ENCODE results near the gene NSMF.

NSMF gene

DNA sequence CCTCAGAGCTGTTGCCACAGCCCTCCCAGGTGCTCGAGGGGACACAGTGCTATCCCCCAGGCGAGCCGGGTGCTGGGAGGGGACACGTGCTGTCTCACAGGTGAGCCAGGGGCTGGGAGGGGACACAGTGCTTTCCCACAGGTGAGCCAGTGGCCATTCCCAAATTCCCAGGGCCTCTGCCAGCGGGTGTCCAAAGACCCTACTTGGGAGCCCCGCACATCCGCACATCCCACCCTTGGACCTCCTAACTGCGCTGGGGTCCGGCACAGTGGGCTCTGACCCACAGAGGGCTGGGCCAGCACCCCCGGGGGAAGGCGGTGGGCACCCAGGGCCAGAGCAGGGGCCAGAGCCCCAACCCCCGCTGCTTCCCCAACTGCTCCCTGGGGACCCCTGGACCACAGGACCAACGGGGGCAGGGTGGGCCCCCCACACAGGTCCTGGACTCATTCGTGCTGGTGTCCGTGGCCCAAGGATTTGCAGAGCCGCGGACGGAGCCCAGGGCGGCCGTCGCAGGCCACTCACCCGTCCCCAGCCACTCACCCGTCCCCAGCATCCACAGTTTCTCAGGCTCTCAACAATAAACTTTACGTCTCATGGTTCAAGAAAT, 54.1 kb downstream of the NSMF start:
- Mint-ChIP-seq H3K36me3 (ENCODE audit: low read depth) (peaks cover 11% of the 10 kb centered on the region), H3K4me1 (ENCODE audit: low read depth) (peaks cover 16% of the 10 kb centered on the region), H3K4me3 (no peak overlapping the region), H3K9me3 (no peaks in the 10 kb centered on the region), H3K27me3 (no peaks in the 10 kb centered on the region), H3K27ac (no peak overlapping the region)

DNA sequence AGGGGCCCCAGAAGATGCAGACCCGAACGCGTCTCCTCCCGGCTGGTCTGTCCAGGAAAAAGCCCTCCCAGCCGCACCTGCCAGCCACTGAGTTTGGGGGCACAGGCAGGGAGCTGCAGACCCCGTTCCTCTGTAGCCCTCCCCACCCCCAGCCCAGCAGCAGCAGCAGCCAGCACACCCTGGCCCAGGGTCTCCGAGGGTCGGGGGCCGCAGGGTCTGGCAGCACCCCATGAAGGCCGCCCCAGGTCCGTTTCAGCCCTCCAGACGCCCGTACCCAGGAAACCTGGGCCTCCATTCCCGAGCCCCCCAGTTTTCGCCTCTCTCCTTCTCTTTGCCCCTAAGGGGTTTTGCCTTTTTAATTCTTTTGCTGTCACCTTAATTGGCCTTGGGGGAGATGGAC, 55.9 kb downstream of the NSMF start:
- no peaks in the 10 kb centered on the region for H3K9me3 Mint-ChIP-seq
- H3K4me3 Mint-ChIP-seq, result no peak overlapping the region
- H3K36me3 Mint-ChIP-seq (ENCODE audit: low read depth), result peaks cover 16% of the 10 kb centered on the region
- H3K4me1 Mint-ChIP-seq (ENCODE audit: low read depth), result peaks cover 22% of the 10 kb centered on the region
- no peaks in the 10 kb centered on the region for H3K27me3 Mint-ChIP-seq
- no peak overlapping the region for H3K27ac Mint-ChIP-seq

DNA sequence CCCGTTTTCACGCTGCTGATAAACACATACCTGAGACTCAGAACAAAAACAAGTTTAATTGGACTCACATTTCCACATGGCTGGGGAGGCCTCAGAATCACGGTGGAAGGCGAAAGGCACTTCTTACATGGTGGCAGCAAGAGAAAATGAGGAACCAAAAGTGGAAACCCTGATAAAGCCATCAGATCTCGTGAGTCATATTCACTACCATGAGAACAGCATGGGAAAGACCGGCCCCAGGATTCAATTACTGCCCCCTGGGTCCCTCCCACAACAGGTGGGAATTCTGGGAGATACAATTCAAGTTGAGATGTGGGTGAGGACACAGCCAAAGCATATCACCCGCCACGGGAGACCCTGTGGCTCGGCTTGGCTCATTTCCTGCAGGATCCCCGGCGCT, 56.4 kb downstream of the NSMF start:
- Mint-ChIP-seq H3K27ac (no peak overlapping the region), H3K4me3 (no peak overlapping the region), H3K4me1 (ENCODE audit: low read depth) (peaks cover 27% of the 10 kb centered on the region), H3K36me3 (ENCODE audit: low read depth) (peaks cover 16% of the 10 kb centered on the region), H3K27me3 (no peaks in the 10 kb centered on the region), H3K9me3 (no peaks in the 10 kb centered on the region)

DNA sequence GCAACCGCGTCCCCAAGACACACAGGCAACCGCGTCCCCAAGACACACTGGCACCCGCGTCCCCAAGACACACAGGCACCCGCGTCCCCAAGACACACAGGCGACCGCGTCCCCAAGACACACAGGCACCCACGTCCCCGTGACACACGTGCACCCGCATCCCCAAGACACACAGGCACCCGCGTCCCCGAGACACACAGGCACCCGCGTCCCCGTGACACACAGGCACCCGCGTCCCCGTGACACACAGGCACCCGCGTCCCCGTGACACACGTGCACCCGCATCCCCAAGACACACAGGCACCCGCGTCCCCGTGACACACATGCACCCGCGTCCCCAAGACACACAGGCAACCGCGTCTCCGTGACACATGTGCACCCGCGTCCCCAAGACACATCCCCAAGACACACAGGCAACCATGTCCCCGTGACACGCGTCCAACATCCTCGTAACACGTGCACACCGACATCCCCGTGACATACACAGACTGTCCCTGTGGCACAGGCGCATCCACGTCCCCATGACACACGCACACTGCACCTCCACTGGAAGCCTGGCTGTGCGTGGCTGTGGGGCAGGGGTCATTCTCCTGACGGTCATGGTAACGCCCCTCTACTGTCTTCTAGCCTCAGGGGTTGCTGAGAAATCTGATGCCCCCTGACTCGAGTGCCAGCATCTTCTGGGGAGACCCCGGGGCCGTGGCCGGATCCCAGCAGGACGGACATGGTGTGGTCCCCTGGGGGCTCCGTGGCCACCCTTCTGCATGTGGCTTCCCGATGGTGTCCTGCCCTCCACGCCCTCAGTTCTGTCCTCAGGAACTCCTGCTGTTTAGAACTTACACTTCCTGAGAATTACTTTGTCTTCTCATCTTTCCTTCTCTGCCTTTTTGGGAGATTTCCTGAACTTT, 60.3 kb downstream of the NSMF start:
- H3K4me1 Mint-ChIP-seq (ENCODE audit: low read depth), result peaks cover 32% of the 10 kb centered on the region
- H3K27ac Mint-ChIP-seq, result no peak overlapping the region
- H3K36me3 Mint-ChIP-seq (ENCODE audit: low read depth), result peaks cover 16% of the 10 kb centered on the region
- H3K4me3 Mint-ChIP-seq, result no peak overlapping the region
- no peaks in the 10 kb centered on the region for H3K27me3 Mint-ChIP-seq
- H3K9me3 Mint-ChIP-seq, result no peaks in the 10 kb centered on the region

DNA sequence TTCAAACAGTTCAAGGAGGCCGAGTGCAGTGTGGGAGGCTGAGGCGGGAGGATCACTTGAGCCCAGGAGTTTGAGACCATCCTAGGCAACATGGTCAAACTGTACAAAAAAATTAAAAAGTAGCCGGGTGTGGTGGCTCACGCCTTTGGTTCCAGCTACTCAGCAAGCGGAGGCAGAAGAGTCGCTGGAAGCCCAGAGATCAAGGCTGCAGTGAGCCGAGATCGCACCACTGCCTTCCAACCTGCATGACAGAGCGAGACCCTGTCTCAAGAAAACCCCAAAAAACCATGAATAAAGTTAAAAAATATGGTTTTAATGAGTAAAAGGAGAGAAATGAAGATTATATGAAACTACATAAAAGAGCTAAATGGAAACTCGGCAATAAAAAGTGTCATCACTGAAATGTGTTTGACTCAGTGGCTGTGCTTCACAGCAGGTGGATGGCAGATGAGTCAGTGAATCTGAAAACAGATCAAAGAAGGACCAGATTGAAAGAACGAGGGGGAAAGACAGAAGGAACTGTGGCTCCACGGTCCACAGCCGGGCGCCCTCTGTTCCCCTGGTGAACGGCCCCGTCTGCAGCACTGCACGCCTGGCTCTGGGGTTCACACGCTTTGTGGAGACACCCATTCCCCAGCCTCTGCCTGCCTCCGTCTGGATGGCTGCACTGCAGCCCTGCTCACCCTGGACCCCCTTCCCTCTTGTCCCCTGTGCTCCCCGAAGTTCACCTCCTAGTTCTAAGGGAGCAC, 61.3 kb downstream of the NSMF start:
- H3K4me3 Mint-ChIP-seq, result no peak overlapping the region
- peaks cover 16% of the 10 kb centered on the region for H3K36me3 Mint-ChIP-seq (ENCODE audit: low read depth)
- no peaks in the 10 kb centered on the region for H3K27me3 Mint-ChIP-seq
- H3K27ac Mint-ChIP-seq, result peak overlapping the region; percentile 38
- peaks cover 32% of the 10 kb centered on the region for H3K4me1 Mint-ChIP-seq (ENCODE audit: low read depth)
- no peaks in the 10 kb centered on the region for H3K9me3 Mint-ChIP-seq
